Fibroblast of lung (primary cell): Measurements from ENCODE around the gene ARL2BP.

ENCODE experiments used
- CTCF ChIP-seq, 2 donors: IDR thresholded peaks in 1 of 2; conservative IDR thresholded peaks in 1 of 2; 1 replicate in 1 of 2; 2 replicates in 1 of 2; pipeline ENCODE4 v1.5.1; 2011 to 2012; ENCODE audit warnings: low read length in 2 of 2, control low read depth in 1 of 2, inconsistent platforms in 1 of 2, low read depth in 1 of 2, mild to moderate bottlenecking in 1 of 2
- EZH2 ChIP-seq: IDR thresholded peaks from 2 replicates; pipeline ENCODE4 v1.5.1; 2012; ENCODE audit warnings: low read length, control low read depth, mild to moderate bottlenecking; ENCODE audit errors: missing control alignments

DNA sequence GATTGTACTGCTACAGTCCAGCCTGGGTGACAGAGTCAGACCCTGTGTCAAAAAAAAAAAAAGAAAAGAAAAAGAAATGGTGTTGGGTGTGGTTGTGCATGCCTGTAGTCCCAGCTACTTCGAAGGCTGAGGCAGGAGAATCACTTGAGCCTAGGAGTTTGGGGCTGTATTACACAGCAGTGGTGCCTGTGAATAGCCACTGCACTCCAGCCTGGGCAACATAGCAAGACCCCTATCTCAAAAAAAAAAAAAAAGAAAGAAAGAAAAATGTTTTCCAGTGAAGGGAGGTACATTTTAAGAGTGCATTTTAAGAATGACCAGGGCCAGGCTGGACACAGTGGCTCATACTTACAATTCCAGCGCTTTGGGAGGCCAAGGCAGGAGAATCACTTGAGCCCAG is 6.3 kb downstream of the ARL2BP start:
- TF ChIP-seq CTCF (conservative IDR thresholded peaks at IDR 0.05 in 1 of 2, IDR thresholded peaks at IDR 0.05 in 1 of 2; ENCODE audit: low read depth in 1 of 2, low read length in 2 of 2) = no peak
- no peak for TF ChIP-seq EZH2
